Upper lobe of left lung (tissue), 6 donors: Measurements from ENCODE around the gene ITSN1. TPM values are rescaled to one million over a fixed set of nuclear protein-coding genes. Genes with fewer than 3 reads are reported as not detected.

Source experiments
- ATAC-seq, 2 donors: fragments of 200-7000 bp; cut with Tn5 transposase; one replicate each; pipeline ENCODE4 v1.9.1; 2022; ENCODE audit warnings: mild to moderate bottlenecking in 2 of 2, moderate library complexity in 2 of 2; ENCODE audit not compliant: low FRiP score in 2 of 2
- DNase-seq, 2 donors: peaks; one replicate each; pipeline ENCODE4 v3.0.0-alpha.2; 2019 to 2020
- H3K27ac ChIP-seq, 4 donors: fragments of 200-600 bp; sonication (generic); one replicate each; pipeline ENCODE4 v1.5.1; 2016 to 2019
- H3K27me3 ChIP-seq, 4 donors: fragments of 200-600 bp; sonication (generic); one replicate each; pipeline ENCODE4 v1.5.1; 2017 to 2019
- H3K36me3 ChIP-seq, 4 donors: fragments of 200-600 bp; sonication (generic); one replicate each; pipeline ENCODE4 v1.5.1; 2016 to 2019
- H3K4me1 ChIP-seq, 4 donors: fragments of 200-600 bp; sonication (generic); one replicate each; pipeline ENCODE4 v1.5.1; 2018 to 2019
- H3K4me3 ChIP-seq, 4 donors: fragments of 200-600 bp; sonication (generic); one replicate each; pipeline ENCODE4 v1.5.1; 2017 to 2019; ENCODE audit warnings: mild to moderate bottlenecking in 2 of 4, moderate library complexity in 1 of 4
- H3K9me3 ChIP-seq, 4 donors: fragments of 200-600 bp; sonication (generic); one replicate each; pipeline ENCODE4 v1.5.1; 2018 to 2019
- EP300 ChIP-seq, 4 donors: sonication (generic); formaldehyde crosslinking; IDR thresholded peaks; one replicate each; pipeline ENCODE4 v1.5.1; 2017; ENCODE audit warnings: antibody characterized with exemption in 4 of 4, control low read depth in 2 of 4
- POLR2A ChIP-seq, 4 donors: fragments of 450-650 bp; IDR thresholded peaks; one replicate each; pipeline ENCODE4 v1.5.1; 2016 to 2017; ENCODE audit warnings: antibody characterized with exemption in 4 of 4, mild to moderate bottlenecking in 2 of 4
- POLR2AphosphoS5 ChIP-seq, 2 donors: sonication (generic); formaldehyde crosslinking; IDR thresholded peaks; one replicate each; pipeline ENCODE4 v1.5.1; 2017; ENCODE audit warnings: antibody characterized with exemption in 2 of 2
- WGBS, 2 donors: methylation state at CpG; one replicate each; pipeline ENCODE4 v1.1.5; 2017 to 2018; 5-methylcytosine and 5-hydroxymethylcytosine counted together
- total RNA-seq, 6 donors: library from RNA; depleted of rRNA in 4 of 6; stranded (reverse); fragments of >200 nt in 4 of 6; gene quantifications; one replicate each; pipeline versions ENCODE4 v1.1.0 to v1.2.1, GENCODE V29; 2016 to 2021
- TF ChIP-seq, protein P1 (sequence below), 6 experiments: fragments of 450-650 bp in 4 of 6; fragments of 200-600 bp in 2 of 6; sonication (generic) in 2 of 6; IDR thresholded peaks; one replicate each; pipeline ENCODE4 v1.5.1; 2016 to 2019; ENCODE audit warnings: antibody characterized with exemption in 6 of 6
- donor health status: DM: no; HTN: no; CAD: no; lungs with moderate emphysema.
- donor health status: DM: no; HTN: yes; CAD: no; lungs with severe emphysema.

The ITSN1 gene
- total RNA-seq, 6 donors from 2014 or later = 19.3 to 103 (median 38.7) TPM

DNA sequence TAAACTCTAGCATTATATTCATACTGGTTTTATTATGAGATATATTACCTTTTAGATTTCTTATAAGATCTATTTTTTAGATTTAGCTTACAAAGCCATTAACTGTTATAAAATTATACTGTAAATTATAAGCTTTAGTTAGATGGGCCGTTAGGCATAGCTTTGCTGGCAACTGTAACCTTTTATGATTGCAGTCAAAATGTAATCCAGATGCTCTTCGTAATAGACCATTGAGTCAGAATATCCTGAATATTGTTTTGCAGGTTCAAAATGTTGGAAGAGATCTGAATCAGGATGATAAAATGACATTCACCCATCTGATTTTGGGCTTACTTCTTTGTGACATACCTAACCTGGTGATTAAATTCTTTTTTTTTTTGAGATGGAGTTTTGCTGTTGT lies 20.9 kb downstream of the ITSN1 start:
- Histone ChIP-seq H3K27me3 (no peaks in the 10 kb centered on the region), H3K4me1 (peaks cover 0 to 2% (median 0%) of the 10 kb centered on the region in 4 donors), H3K36me3 (no peaks in the 10 kb centered on the region), H3K9me3 (no peaks in the 10 kb centered on the region), H3K4me3 (no peak overlapping the region), H3K27ac (no peak overlapping the region)
- ATAC-seq (no peak), DNase-seq (no peak)
- WGBS, 2 donors = 89 to 95% methylated on average over 2 of the region's 2 CpGs
- TF ChIP-seq, protein P1, sequence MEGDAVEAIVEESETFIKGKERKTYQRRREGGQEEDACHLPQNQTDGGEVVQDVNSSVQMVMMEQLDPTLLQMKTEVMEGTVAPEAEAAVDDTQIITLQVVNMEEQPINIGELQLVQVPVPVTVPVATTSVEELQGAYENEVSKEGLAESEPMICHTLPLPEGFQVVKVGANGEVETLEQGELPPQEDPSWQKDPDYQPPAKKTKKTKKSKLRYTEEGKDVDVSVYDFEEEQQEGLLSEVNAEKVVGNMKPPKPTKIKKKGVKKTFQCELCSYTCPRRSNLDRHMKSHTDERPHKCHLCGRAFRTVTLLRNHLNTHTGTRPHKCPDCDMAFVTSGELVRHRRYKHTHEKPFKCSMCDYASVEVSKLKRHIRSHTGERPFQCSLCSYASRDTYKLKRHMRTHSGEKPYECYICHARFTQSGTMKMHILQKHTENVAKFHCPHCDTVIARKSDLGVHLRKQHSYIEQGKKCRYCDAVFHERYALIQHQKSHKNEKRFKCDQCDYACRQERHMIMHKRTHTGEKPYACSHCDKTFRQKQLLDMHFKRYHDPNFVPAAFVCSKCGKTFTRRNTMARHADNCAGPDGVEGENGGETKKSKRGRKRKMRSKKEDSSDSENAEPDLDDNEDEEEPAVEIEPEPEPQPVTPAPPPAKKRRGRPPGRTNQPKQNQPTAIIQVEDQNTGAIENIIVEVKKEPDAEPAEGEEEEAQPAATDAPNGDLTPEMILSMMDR (IDR thresholded peaks at IDR 0.05) = no peak
- TF ChIP-seq POLR2A (IDR thresholded peaks at IDR 0.05) (no peak), EP300 (IDR thresholded peaks at IDR 0.05) (no peak), POLR2AphosphoS5 (IDR thresholded peaks at IDR 0.05) (no peak)

DNA sequence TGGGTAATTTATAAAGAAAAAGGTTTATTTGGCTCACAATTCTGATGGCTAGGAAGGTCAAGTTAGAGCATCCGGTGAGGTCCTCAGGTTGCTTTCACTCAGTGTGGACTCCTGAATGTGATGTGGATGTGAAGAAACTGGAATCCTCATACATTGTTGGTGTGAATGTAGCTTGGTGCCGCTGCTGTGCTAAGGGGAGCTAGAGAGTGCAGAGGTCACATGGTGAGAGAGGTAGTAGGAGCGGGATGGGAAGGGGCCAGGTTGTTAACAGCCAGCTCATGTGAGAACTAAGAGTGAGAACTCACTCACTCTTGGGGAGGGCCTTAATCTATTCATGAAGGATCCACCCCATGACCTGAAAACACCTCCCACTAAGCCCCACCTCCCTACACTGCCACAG lies 21.8 kb downstream of the ITSN1 start:
- no peak overlapping the region for H3K4me3 ChIP-seq
- H3K4me1 ChIP-seq = no peaks in the 10 kb centered on the region
- DNase-seq (no peak), ATAC-seq (no peak)
- no peak overlapping the region for H3K27ac ChIP-seq
- H3K9me3 ChIP-seq = no peaks in the 10 kb centered on the region
- H3K36me3 ChIP-seq = no peaks in the 10 kb centered on the region
- TF ChIP-seq, protein P1 (IDR thresholded peaks at IDR 0.05) = no peak
- TF ChIP-seq POLR2AphosphoS5 (IDR thresholded peaks at IDR 0.05) (no peak), EP300 (IDR thresholded peaks at IDR 0.05) (no peak), POLR2A (IDR thresholded peaks at IDR 0.05) (no peak)
- WGBS, 2 donors = 97 to 100% methylated on average over 3 of the region's 3 CpGs
- no peaks in the 10 kb centered on the region for H3K27me3 ChIP-seq

DNA sequence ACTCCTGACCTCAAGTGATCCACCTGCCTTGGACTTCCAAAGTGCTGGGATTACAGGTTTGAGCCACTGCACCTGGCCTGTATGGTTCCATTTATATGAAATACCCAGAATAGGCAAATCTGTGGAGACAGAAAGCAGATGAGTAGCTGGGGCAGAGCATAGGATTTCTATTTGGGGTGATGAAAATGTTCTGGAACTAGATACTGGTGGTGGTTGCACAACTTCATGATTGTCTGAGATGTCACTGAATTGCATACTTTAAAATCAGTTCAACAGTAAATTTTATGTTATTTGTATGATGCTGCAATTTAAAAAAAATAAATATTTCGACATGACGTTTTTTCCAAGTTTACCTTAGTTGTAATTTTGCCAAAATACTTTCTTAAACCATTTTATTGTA lies 23.9 kb downstream of the ITSN1 start:
- no peaks in the 10 kb centered on the region for H3K27me3 ChIP-seq
- H3K9me3 ChIP-seq = no peaks in the 10 kb centered on the region
- 86 to 87% methylated on average over 2 of the region's 2 CpGs for WGBS, 2 donors
- H3K4me3 ChIP-seq = no peak overlapping the region
- no peak for TF ChIP-seq EP300 (IDR thresholded peaks at IDR 0.05)
- TF ChIP-seq POLR2AphosphoS5 (IDR thresholded peaks at IDR 0.05) = no peak
- TF ChIP-seq, protein P1 (IDR thresholded peaks at IDR 0.05) = no peak
- TF ChIP-seq POLR2A (IDR thresholded peaks at IDR 0.05) = no peak
- no peaks in the 10 kb centered on the region for H3K4me1 ChIP-seq
- H3K27ac ChIP-seq = no peak overlapping the region
- ATAC-seq (no peak), DNase-seq (no peak)
- no peaks in the 10 kb centered on the region for H3K36me3 ChIP-seq

DNA sequence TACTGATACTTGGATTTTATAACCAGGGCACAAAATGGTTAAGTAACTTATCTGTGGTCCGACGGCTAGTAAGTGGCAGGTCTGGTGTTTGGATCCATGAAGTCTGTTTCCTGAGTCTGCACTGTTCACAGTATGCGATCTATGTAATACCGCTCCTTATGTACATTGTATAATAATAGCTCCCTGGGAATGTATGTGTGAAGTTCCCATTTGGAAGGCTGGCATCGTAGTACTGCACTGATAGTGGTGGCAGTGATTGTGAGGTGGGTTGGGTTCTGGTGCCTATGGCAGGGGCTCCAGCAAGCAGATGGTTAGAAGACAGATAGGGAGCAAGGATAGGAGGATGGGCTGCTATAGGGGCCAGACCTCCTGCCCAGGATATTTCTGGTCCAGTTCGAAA lies 25.3 kb downstream of the ITSN1 start:
- TF ChIP-seq, protein P1 (IDR thresholded peaks at IDR 0.05) = no peak
- no peak for TF ChIP-seq POLR2A (IDR thresholded peaks at IDR 0.05)
- DNase-seq (no peak), ATAC-seq (no peak)
- Histone ChIP-seq H3K4me3 (no peak overlapping the region), H3K36me3 (no peaks in the 10 kb centered on the region), H3K9me3 (no peaks in the 10 kb centered on the region), H3K27ac (no peak overlapping the region), H3K4me1 (no peaks in the 10 kb centered on the region), H3K27me3 (no peaks in the 10 kb centered on the region)
- 79 to 90% methylated on average over 6 of the region's 6 CpGs for WGBS, 2 donors

DNA sequence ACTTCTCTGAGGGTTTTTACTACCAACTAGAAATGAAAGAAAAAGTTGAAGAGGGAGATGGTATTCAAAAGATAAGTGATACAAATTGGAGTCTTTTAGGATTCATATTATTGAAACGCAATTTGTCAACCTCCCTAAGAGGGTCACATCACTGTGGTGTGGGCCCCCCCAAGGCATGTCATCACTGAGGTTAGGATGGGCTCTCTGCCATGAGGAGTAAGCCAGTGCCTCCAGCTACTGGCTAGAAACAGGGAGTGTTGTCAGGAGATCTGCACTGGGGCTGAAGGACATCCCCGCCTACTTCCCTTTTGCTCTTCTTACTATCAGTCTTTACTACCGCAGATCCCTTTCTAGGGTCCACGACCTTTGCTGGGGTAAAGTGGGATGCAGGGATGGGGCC lies 25.9 kb downstream of the ITSN1 start:
- H3K27me3 ChIP-seq = no peaks in the 10 kb centered on the region
- 68 to 70% methylated on average over 4 of the region's 4 CpGs for WGBS, 2 donors
- no peak for DNase-seq
- peak in 1 of 2 donors; percentile 52 for ATAC-seq
- TF ChIP-seq POLR2A (IDR thresholded peaks at IDR 0.05) (no peak), EP300 (IDR thresholded peaks at IDR 0.05) (no peak), POLR2AphosphoS5 (IDR thresholded peaks at IDR 0.05) (no peak)
- TF ChIP-seq, protein P1 (IDR thresholded peaks at IDR 0.05) = no peak
- H3K4me3 ChIP-seq = no peak overlapping the region
- no peaks in the 10 kb centered on the region for H3K36me3 ChIP-seq
- H3K4me1 ChIP-seq = no peaks in the 10 kb centered on the region
- no peak overlapping the region for H3K27ac ChIP-seq
- H3K9me3 ChIP-seq = no peaks in the 10 kb centered on the region
